ENCODE results near the gene KLK2.

GRCh38 chr19:50829801-50830200 lies 43.4 kb upstream of the KLK2 start:
- TF ChIP-seq, protein P1, sequence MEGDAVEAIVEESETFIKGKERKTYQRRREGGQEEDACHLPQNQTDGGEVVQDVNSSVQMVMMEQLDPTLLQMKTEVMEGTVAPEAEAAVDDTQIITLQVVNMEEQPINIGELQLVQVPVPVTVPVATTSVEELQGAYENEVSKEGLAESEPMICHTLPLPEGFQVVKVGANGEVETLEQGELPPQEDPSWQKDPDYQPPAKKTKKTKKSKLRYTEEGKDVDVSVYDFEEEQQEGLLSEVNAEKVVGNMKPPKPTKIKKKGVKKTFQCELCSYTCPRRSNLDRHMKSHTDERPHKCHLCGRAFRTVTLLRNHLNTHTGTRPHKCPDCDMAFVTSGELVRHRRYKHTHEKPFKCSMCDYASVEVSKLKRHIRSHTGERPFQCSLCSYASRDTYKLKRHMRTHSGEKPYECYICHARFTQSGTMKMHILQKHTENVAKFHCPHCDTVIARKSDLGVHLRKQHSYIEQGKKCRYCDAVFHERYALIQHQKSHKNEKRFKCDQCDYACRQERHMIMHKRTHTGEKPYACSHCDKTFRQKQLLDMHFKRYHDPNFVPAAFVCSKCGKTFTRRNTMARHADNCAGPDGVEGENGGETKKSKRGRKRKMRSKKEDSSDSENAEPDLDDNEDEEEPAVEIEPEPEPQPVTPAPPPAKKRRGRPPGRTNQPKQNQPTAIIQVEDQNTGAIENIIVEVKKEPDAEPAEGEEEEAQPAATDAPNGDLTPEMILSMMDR (IDR thresholded peaks at IDR 0.05; ENCODE audit: poor library complexity, severe bottlenecking), result no peak
- TF ChIP-seq EZH2 (IDR thresholded peaks at IDR 0.05; ENCODE audit: borderline replicate concordance, insufficient read depth, low read length, poor library complexity, severe bottlenecking) (no peak), POLR2AphosphoS5 (IDR thresholded peaks at IDR 0.05) (no peak), TAF1 (IDR thresholded peaks at IDR 0.05; ENCODE audit: low read depth) (no peak), EP300 (conservative IDR thresholded peaks at IDR 0.05; ENCODE audit: poor library complexity, severe bottlenecking) (no peak), REST (IDR thresholded peaks at IDR 0.05; ENCODE audit: borderline replicate concordance) (no peak), SMC3 (conservative IDR thresholded peaks at IDR 0.05; ENCODE audit: poor library complexity) (no peak), RAD21 (conservative IDR thresholded peaks at IDR 0.05) (no peak)

Measured in neural cell (in vitro differentiated cells).